Measurements from ENCODE around the gene NIPBL. TPM values are rescaled to one million over a fixed set of nuclear protein-coding genes. Genes with fewer than 3 reads are reported as not detected.

Gene NIPBL
- total RNA-seq, 4 donors from 2014 or later: 54.9 to 76.0 (median 64.8) TPM

DNA sequence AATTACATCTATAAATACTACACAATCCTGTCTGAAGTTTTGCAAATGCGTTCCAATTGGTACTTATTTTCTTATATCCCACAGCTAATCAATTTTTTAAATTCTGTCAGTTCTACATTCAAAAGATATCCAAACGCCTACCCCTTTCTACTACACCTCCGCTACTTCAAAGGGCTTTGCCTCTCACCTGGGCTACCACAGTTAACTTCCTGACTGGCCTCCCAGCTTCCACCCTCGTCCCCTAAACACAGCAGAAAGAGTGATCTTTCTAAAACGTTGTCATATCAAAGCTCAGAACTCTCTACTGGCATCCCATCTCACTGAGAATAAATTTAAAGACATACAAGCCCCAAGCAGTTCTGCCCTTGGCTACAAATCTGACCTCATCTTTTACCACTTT is 32.3 kb upstream of the NIPBL start:
- TF ChIP-seq, protein P1, sequence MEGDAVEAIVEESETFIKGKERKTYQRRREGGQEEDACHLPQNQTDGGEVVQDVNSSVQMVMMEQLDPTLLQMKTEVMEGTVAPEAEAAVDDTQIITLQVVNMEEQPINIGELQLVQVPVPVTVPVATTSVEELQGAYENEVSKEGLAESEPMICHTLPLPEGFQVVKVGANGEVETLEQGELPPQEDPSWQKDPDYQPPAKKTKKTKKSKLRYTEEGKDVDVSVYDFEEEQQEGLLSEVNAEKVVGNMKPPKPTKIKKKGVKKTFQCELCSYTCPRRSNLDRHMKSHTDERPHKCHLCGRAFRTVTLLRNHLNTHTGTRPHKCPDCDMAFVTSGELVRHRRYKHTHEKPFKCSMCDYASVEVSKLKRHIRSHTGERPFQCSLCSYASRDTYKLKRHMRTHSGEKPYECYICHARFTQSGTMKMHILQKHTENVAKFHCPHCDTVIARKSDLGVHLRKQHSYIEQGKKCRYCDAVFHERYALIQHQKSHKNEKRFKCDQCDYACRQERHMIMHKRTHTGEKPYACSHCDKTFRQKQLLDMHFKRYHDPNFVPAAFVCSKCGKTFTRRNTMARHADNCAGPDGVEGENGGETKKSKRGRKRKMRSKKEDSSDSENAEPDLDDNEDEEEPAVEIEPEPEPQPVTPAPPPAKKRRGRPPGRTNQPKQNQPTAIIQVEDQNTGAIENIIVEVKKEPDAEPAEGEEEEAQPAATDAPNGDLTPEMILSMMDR (IDR thresholded peaks at IDR 0.05; ENCODE audit: low read depth): no peak

DNA sequence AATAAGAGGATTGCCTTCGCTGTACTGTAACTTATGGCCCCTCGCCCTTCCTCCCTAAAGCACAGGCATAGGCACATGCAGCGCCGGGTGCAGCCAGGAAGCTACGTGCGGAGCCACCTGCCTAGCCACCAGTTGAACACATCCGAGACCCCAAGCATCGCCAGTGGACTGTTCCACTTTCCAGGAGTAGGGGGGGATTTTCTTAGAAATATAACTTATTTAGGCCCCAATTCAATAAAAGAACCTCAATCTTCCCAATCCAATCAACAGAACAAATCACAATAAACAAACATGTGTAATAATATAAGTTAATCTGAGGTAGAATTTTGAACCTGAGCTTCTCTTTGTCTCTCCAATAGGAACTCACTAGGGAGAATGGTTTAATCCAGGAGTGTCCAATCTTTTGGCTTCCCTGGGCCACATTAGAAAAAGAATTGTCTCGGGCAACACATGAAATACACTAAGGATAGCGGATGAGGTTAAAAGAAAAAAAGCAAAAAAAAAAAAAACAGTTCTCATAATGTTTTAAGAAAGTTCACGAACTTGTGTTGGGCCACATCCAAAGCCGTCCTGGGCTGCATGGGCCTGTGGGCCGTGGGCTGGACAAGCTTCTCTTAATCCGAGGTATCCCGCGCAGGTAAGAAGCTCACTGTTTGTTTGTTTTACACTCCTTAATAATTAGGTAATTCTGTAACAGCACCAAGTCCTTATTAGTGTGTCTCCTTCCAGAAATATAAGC is 22.0 kb upstream of the NIPBL start:
- TF ChIP-seq, protein P1 (IDR thresholded peaks at IDR 0.05; ENCODE audit: low read depth): no peak

DNA sequence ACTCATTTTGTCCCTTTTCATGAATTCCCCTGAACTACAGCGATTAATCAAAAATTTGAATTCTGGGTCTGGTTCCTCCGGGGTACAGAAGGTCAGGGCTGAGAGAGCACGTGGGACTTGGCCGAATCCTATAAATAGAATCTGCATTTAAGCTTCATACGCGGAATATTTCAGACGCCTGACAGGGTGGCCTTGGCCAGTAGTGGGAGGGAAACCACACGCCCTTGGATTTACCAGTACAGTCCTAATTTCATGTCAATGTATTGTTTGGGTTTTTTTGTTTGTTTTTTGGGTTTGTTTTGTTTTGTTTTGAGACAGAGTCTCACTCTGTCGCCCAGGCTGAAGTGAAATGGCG is 21.5 kb upstream of the NIPBL start:
- TF ChIP-seq, protein P1 (IDR thresholded peaks at IDR 0.05; ENCODE audit: low read depth): no peak

DNA sequence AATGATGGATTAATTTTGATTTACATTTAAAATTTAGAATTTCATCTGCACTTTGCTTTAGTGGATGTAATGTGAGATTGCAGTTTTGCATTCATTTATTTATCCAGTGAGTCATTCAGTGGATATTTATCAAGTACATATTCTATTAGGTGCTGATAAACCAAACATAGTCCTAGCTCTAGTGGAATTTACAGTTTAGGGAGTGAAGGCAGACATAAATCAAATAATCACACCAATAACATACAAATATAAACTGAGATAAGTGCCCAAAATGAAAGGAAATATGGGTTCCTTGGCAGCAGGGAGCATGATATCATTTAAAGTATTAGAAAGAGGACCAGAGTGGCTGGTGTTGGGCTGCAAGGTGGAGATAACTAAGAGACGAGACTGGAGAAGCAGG is 14.7 kb upstream of the NIPBL start:
- TF ChIP-seq, protein P1 (IDR thresholded peaks at IDR 0.05; ENCODE audit: low read depth): no peak

DNA sequence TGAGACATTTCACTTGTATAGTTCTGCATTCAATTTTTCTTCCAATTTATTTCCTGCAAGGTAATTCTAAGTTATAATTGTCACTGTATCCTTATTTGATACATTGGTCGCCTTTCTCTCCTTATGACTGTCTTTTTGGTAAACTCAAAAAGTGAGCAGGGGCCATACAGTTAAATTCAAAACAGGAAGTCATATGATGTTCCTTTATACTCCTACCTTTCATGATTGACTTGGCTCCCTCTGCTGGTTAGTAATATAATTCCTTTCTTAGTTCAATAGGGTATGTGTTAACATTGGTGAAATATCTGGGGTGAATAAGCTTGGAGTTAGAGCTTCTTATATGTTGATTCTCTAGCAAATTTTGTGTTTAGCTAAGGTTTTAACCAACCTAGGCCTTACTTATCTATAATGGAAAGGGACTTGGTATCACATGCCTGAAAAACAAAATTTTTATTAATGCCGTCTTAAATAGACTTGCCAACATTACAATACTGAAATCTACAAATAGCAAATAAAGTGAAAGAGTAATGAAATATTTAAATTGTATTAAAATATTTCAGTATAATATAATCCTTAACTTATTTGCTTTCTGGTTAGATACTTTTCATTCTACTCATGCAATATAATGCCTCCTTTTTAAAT is 6.0 kb upstream of the NIPBL start:
- TF ChIP-seq, protein P1 (IDR thresholded peaks at IDR 0.05; ENCODE audit: low read depth): no peak

DNA sequence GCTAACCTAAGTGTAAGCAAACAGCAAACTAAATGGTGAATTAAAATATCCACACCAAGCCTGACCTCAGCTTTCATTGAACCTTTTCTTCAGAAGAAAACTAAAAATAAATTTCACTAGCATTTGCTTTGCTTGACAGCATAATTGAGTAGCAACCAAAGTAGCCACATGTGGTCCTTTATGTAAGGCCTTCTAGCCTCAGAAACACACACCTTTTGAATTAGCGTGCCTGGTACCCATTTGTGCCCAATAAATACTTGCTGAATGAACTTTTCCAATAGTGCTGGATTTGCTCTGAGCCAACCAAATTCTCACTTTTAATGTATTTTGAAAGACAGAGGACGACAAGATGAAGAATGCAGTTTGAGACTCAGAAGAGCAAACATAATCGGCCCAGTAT is 2.1 kb upstream of the NIPBL start:
- TF ChIP-seq, protein P1 (IDR thresholded peaks at IDR 0.05; ENCODE audit: low read depth): no peak

DNA sequence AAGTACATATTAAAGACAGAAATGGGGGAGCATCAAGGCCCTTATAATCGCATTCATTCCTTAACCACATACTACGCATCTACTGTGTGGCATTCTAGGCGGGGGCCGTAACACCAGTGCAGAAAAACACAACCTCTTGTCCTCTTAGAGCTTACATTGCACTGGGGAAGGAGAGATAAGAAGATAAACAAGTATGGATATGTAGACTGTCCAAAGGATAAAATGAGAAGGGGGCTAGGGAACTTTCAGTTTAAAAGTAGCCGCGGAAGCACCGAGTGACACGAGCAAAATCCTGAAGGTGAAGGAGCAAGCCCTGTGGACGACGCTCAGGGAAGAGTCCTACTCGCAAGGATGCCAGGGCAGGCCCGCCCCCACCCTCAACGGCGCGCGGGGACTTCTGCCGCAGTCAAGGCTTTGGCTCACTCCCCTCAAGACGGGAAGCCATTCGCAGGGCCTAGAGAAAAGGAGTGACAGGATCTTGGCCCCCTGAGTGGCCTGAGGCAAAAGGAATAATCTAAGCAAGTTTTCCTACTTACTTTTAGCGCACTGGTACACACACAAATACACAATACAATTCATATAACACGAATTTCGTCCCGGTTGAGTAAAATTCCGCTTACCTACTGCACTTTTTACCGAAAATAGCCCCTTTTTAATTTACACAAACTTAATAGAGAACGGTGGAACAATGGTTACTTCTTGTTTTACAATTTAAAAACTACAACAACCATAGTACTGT is 1.3 kb upstream of the NIPBL start:
- TF ChIP-seq, protein P1 (IDR thresholded peaks at IDR 0.05; ENCODE audit: low read depth): no peak
